Activated T-helper 1 cell treated with anti-CD3 and anti-CD28 coated beads, Interleukin-12 subunit alpha, Interleukin-12 subunit beta, Interleukin-2, Interleukin-4 antibody, amounts not matched to agents 30 ng/mL and 10 ng/mL and 1 ng/mL, durations not matched to agents 14 hours and 24 hours and 36 hours (primary cell): ENCODE measurements around the gene PRSS12. TPM values are rescaled to one million over a fixed set of nuclear protein-coding genes. Genes with fewer than 3 reads are reported as not detected.

Experiments used
- DNase-seq: peaks from one replicate; pipeline ENCODE4 v3.0.0; 2021; ENCODE audit warnings: low spot score
- H3K27ac Mint-ChIP-seq: one replicate; pipeline ENCODE4 v1.8.0; 2021; ENCODE audit warnings: mild to moderate bottlenecking, mixed read lengths
- H3K27me3 Mint-ChIP-seq: one replicate; pipeline ENCODE4 v1.8.0; 2022; ENCODE audit warnings: mild to moderate bottlenecking, moderate library complexity, mixed read lengths; ENCODE audit not compliant: insufficient read depth
- H3K36me3 Mint-ChIP-seq: one replicate; pipeline ENCODE4 v1.8.0; 2021; ENCODE audit warnings: low read depth, mixed read lengths
- H3K4me1 Mint-ChIP-seq: one replicate; pipeline ENCODE4 v1.8.0; 2021; ENCODE audit warnings: low read depth, mixed read lengths
- H3K4me3 Mint-ChIP-seq: one replicate; pipeline ENCODE4 v1.8.0; 2021; ENCODE audit warnings: mild to moderate bottlenecking, moderate library complexity, mixed read lengths
- H3K9me3 Mint-ChIP-seq: one replicate; pipeline ENCODE4 v1.8.0; 2021; ENCODE audit warnings: mixed read lengths
- intact Hi-C: fragments of 100-400 bp; cut with micrococcal nuclease; formaldehyde crosslinking; loops from one replicate; pipeline ENCODE4 v1.15.1; 2024
- total RNA-seq: library from RNA; stranded (reverse); gene quantifications from 2 replicates; pipeline ENCODE4 v1.2.3, GENCODE V29; 2022

Gene PRSS12
- total RNA-seq, 1 donor from 2014 or later: not detected

GRCh38 chr4:118249890-118250289 is 102.9 kb downstream of the PRSS12 start:
- intact Hi-C loops: no loop called here
- Mint-ChIP-seq H3K9me3 (no peaks in the 10 kb centered on the region), H3K36me3 (no peaks in the 10 kb centered on the region), H3K27ac (no peak overlapping the region), H3K4me3 (no peak overlapping the region), H3K27me3 (no peaks in the 10 kb centered on the region), H3K4me1 (no peaks in the 10 kb centered on the region)
- DNase-seq: no peak

GRCh38 chr4:118237531-118237930 is 115.3 kb downstream of the PRSS12 start:
- Mint-ChIP-seq H3K4me3 (no peak overlapping the region), H3K27me3 (peaks cover 3% of the 10 kb centered on the region), H3K27ac (no peak overlapping the region), H3K9me3 (no peaks in the 10 kb centered on the region), H3K4me1 (no peaks in the 10 kb centered on the region), H3K36me3 (no peaks in the 10 kb centered on the region)
- intact Hi-C loops: no loop called here
- DNase-seq: no peak

- Mint-ChIP-seq H3K36me3 (no peaks in the 10 kb centered on the region), H3K9me3 (no peaks in the 10 kb centered on the region), H3K27ac (no peak overlapping the region), H3K27me3 (no peaks in the 10 kb centered on the region), H3K4me3 (no peak overlapping the region), H3K4me1 (no peaks in the 10 kb centered on the region)
- no peak for DNase-seq
- intact Hi-C loops: no loop called here
Observed at GRCh38 chr4:118235566-118236120, 117.2 kb downstream of the PRSS12 start.
